ENCODE data around the gene TMEM132D. TPM values are rescaled to one million over a fixed set of nuclear protein-coding genes. Genes with fewer than 3 reads are reported as not detected.
A peak's percentile ranks its signal among the peaks of the same experiment; 100 is the strongest.

Gene TMEM132D
- total and polyA plus RNA-seq, 7 donors = 0.01 TPM; not detected in 6

- no peaks in the 10 kb centered on the region for H3K9me3 ChIP-seq
- no peak overlapping the region for H3K27ac ChIP-seq
- no peak overlapping the region for H3K4me3 ChIP-seq
- H3K27me3 ChIP-seq (ENCODE audit: insufficient read depth in 3 of 3, low read length in 2 of 3) = no peaks in the 10 kb centered on the region
- no peaks in the 10 kb centered on the region for H3K36me3 ChIP-seq (ENCODE audit: insufficient read depth in 1 of 2, low read depth in 1 of 2)
- no peak for ATAC-seq
- no peaks in the 10 kb centered on the region for H3K4me1 ChIP-seq
- DNase-seq = no peak
- 76 to 85% (median 82%) methylated on average over 9 of the region's 9 CpGs for WGBS, 3 donors
- no peak for TF ChIP-seq CTCF (IDR thresholded peaks at IDR 0.05)
- intact Hi-C loops (cut with DNase I) = no loop called here
These were observed 814.2 kb downstream of the TMEM132D start for GRCh38 chr12:129089576-129089975.

- no peak for TF ChIP-seq CTCF (IDR thresholded peaks at IDR 0.05)
- intact Hi-C loops (cut with DNase I) = no loop called here
- no peaks in the 10 kb centered on the region for H3K9me3 ChIP-seq
- H3K36me3 ChIP-seq (ENCODE audit: insufficient read depth in 1 of 2, low read depth in 1 of 2) = no peaks in the 10 kb centered on the region
- DNase-seq = peak in 1 of 2 donors; percentile 15
- no peak for ATAC-seq
- no peak overlapping the region for H3K4me3 ChIP-seq
- no peak overlapping the region for H3K27ac ChIP-seq
- H3K27me3 ChIP-seq (ENCODE audit: insufficient read depth in 3 of 3, low read length in 2 of 3) = no peaks in the 10 kb centered on the region
- 87% methylated on average over 20 of the region's 20 CpGs for WGBS, 3 donors
- no peaks in the 10 kb centered on the region for H3K4me1 ChIP-seq
These were observed 818.7 kb downstream of the TMEM132D start for GRCh38 chr12:129084875-129085826.

- TF ChIP-seq CTCF (IDR thresholded peaks at IDR 0.05) = no peak
- intact Hi-C loops (cut with DNase I) = no loop called here
- H3K4me1 ChIP-seq = no peaks in the 10 kb centered on the region
- no peaks in the 10 kb centered on the region for H3K9me3 ChIP-seq
- DNase-seq = peak in 1 of 2 donors; percentile 10
- H3K36me3 ChIP-seq (ENCODE audit: insufficient read depth in 1 of 2, low read depth in 1 of 2) = no peaks in the 10 kb centered on the region
- no peaks in the 10 kb centered on the region for H3K27me3 ChIP-seq (ENCODE audit: insufficient read depth in 3 of 3, low read length in 2 of 3)
- H3K4me3 ChIP-seq = no peak overlapping the region
- no peak for ATAC-seq
- H3K27ac ChIP-seq = no peak overlapping the region
- 30 to 46% (median 35%) methylated on average over 7 of the region's 7 CpGs for WGBS, 3 donors
These were observed 820.5 kb downstream of the TMEM132D start for GRCh38 chr12:129083121-129083840.

- no peak for TF ChIP-seq CTCF (IDR thresholded peaks at IDR 0.05)
- H3K27ac ChIP-seq = no peak overlapping the region
- DNase-seq (peak in 1 of 2 donors; percentile 22), ATAC-seq (no peak)
- H3K36me3 ChIP-seq (ENCODE audit: insufficient read depth in 1 of 2, low read depth in 1 of 2) = no peaks in the 10 kb centered on the region
- intact Hi-C loops (cut with DNase I) = no loop called here
- H3K4me1 ChIP-seq = no peaks in the 10 kb centered on the region
- no peak overlapping the region for H3K4me3 ChIP-seq
- H3K27me3 ChIP-seq (ENCODE audit: insufficient read depth in 3 of 3, low read length in 2 of 3) = no peaks in the 10 kb centered on the region
- no peaks in the 10 kb centered on the region for H3K9me3 ChIP-seq
- 48 to 72% (median 55%) methylated on average over 4 of the region's 4 CpGs for WGBS, 3 donors
These were observed 821.4 kb downstream of the TMEM132D start for GRCh38 chr12:129082441-129082840.

Measured in psoas muscle (tissue), 8 donors.